GM21528 (cell line): Measurements from ENCODE around the gene CD8B.

Experiments used
- ATAC-seq: cut with Tn5 transposase; IDR thresholded peaks from one replicate; pipeline ENCODE4 v1.9.1; 2021; ENCODE audit warnings: mild to moderate bottlenecking, moderate library complexity; ENCODE audit not compliant: unreplicated experiment, low FRiP score

Gene CD8B

GRCh38 chr2:86775338-86775737, 86.3 kb downstream of the CD8B start:
- ATAC-seq: no peak

- no peak for ATAC-seq
Observed at GRCh38 chr2:86774862-86775261, 86.8 kb downstream of the CD8B start.

- no peak for ATAC-seq
Observed at GRCh38 chr2:86772611-86773010, 89.1 kb downstream of the CD8B start.

- ATAC-seq: no peak
Observed at GRCh38 chr2:86770816-86771301, 90.8 kb downstream of the CD8B start.

GRCh38 chr2:86769838-86770237, 91.8 kb downstream of the CD8B start:
- no peak for ATAC-seq

- no peak for ATAC-seq
Observed at GRCh38 chr2:86768189-86768949, 93.3 kb downstream of the CD8B start.
